ENCODE data around the gene SYNPO2L.

GRCh38 chr10:73639286-73639685, 16.5 kb downstream of the SYNPO2L start:
- TF ChIP-seq, protein P1, sequence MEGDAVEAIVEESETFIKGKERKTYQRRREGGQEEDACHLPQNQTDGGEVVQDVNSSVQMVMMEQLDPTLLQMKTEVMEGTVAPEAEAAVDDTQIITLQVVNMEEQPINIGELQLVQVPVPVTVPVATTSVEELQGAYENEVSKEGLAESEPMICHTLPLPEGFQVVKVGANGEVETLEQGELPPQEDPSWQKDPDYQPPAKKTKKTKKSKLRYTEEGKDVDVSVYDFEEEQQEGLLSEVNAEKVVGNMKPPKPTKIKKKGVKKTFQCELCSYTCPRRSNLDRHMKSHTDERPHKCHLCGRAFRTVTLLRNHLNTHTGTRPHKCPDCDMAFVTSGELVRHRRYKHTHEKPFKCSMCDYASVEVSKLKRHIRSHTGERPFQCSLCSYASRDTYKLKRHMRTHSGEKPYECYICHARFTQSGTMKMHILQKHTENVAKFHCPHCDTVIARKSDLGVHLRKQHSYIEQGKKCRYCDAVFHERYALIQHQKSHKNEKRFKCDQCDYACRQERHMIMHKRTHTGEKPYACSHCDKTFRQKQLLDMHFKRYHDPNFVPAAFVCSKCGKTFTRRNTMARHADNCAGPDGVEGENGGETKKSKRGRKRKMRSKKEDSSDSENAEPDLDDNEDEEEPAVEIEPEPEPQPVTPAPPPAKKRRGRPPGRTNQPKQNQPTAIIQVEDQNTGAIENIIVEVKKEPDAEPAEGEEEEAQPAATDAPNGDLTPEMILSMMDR (IDR thresholded peaks at IDR 0.05): no peak
- TF ChIP-seq POLR2A (IDR thresholded peaks at IDR 0.05): no peak

Data from Peyer's patch (tissue), 4 donors.